ENCODE measurements around the gene SPTB. TPM values are rescaled to one million over a fixed set of nuclear protein-coding genes. Genes with fewer than 3 reads are reported as not detected.

SPTB gene
- total RNA-seq, 1 experiment from 2014 or later: 2.3 TPM

DNA sequence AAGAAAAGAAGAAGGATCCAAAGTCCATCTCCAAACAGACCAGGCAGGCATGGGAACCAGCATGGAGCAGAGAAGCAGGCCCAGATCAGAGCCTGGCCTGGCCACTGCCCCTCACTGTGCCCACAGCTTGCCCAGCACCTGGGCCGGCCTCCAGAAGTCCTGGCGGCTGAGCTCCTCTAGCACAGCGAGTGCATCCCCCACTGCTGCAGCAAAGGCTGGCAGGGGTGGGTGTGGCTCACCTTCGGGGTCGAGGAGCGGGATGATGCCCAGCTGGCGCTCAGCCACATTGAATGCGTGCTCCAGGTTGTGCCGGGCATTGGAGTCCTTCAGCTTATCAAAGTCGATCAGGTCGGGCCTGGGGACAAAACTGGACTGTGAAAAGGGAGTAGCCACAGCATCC lies 78.7 kb downstream of the SPTB start:
- Mint-ChIP-seq H3K9me3 (no peaks in the 10 kb centered on the region), H3K4me1 (peaks cover 10 to 11% of the 10 kb centered on the region in 2 experiments), H3K4me3 (no peak overlapping the region), H3K27me3 (ENCODE audit: low read depth) (no peaks in the 10 kb centered on the region), H3K27ac (no peak overlapping the region), H3K36me3 (ENCODE audit: insufficient read depth in 1 of 3, low read depth in 3 of 3) (peaks cover 0 to 3% (median 0%) of the 10 kb centered on the region in 3 experiments; a peak in 1 of 7 replicates)
- no peak overlapping the region for H3K23ac ChIP-seq (ENCODE audit: insufficient read length, low read depth, low read length)
- no peak overlapping the region for H2BK20ac ChIP-seq (ENCODE audit: low read depth, low read length, poor library complexity, severe bottlenecking)
- no peaks in the 10 kb centered on the region for H3K79me1 ChIP-seq (ENCODE audit: insufficient read depth, low read depth, low read length, poor library complexity, severe bottlenecking)
- H3K14ac ChIP-seq (ENCODE audit: insufficient read depth, low read length): no peak overlapping the region
- H4K8ac ChIP-seq (replicated peaks; ENCODE audit: insufficient read length, low read depth, low read length): no peak overlapping the region
- no peaks in the 10 kb centered on the region for H3K79me2 ChIP-seq (ENCODE audit: insufficient read depth, low read length)
- DNase-seq: no peak
- no peak overlapping the region for H2BK120ac ChIP-seq (ENCODE audit: low read depth, low read length, poor library complexity, severe bottlenecking)
- H3K4me2 ChIP-seq (ENCODE audit: insufficient read depth, insufficient read length, low read length): no peak overlapping the region
- no peak overlapping the region for H4K5ac ChIP-seq (ENCODE audit: insufficient read length, low read depth, low read length)
- TF ChIP-seq, protein P1, sequence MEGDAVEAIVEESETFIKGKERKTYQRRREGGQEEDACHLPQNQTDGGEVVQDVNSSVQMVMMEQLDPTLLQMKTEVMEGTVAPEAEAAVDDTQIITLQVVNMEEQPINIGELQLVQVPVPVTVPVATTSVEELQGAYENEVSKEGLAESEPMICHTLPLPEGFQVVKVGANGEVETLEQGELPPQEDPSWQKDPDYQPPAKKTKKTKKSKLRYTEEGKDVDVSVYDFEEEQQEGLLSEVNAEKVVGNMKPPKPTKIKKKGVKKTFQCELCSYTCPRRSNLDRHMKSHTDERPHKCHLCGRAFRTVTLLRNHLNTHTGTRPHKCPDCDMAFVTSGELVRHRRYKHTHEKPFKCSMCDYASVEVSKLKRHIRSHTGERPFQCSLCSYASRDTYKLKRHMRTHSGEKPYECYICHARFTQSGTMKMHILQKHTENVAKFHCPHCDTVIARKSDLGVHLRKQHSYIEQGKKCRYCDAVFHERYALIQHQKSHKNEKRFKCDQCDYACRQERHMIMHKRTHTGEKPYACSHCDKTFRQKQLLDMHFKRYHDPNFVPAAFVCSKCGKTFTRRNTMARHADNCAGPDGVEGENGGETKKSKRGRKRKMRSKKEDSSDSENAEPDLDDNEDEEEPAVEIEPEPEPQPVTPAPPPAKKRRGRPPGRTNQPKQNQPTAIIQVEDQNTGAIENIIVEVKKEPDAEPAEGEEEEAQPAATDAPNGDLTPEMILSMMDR (conservative IDR thresholded peaks at IDR 0.05): no peak
- H4K20me1 ChIP-seq (ENCODE audit: control insufficient read depth, insufficient read depth, insufficient read length): no peaks in the 10 kb centered on the region
- no peaks in the 10 kb centered on the region for H3K23me2 ChIP-seq (ENCODE audit: insufficient read length, low read depth, low read length, poor library complexity, severe bottlenecking)
- H3K18ac ChIP-seq (ENCODE audit: insufficient read length, low read depth, low read length): no peak overlapping the region
- no peak overlapping the region for H3K27ac ChIP-seq (ENCODE audit: insufficient read length, low read depth, low read length)
- H3K9ac ChIP-seq (ENCODE audit: extremely low read depth, insufficient read length, low read length): no peak overlapping the region
- no peak overlapping the region for H3K56ac ChIP-seq (ENCODE audit: insufficient read length, low read depth, low read length)
- H2BK5ac ChIP-seq (ENCODE audit: insufficient read length, low read length): no peak overlapping the region
- no peak overlapping the region for H2BK15ac ChIP-seq (ENCODE audit: low read depth, low read length)
- H4K91ac ChIP-seq (ENCODE audit: insufficient read length, low read depth, low read length): no peak overlapping the region
- WGBS (ENCODE audit: extremely low coverage, insufficient read length, low lambda C conversion rate): no CpG with 5 or more reads among the region's 11 CpGs
- no peaks in the 10 kb centered on the region for H3K9me3 ChIP-seq (ENCODE audit: control insufficient read depth, low read depth, low read length)
- H3T11ph ChIP-seq (ENCODE audit: low read length): no peak overlapping the region
- H2BK12ac ChIP-seq (ENCODE audit: insufficient read length, low read depth, low read length): no peak overlapping the region
- H2AFZ ChIP-seq (ENCODE audit: low read length): no peak overlapping the region
- no peaks in the 10 kb centered on the region for H3K27me3 ChIP-seq (ENCODE audit: insufficient read depth, low read length)
- H2AK5ac ChIP-seq (ENCODE audit: insufficient read length, low read length): no peak overlapping the region
- no peaks in the 10 kb centered on the region; the same call in 1 of the 2 replicates for H3K4me1 ChIP-seq (ENCODE audit: insufficient read depth, low read length)
- H3K4ac ChIP-seq (ENCODE audit: low read depth, low read length): no peak overlapping the region
